H1 (cell line): ENCODE results near the gene MRTFB. TPM values are rescaled to one million over a fixed set of nuclear protein-coding genes. Genes with fewer than 3 reads are reported as not detected.

Experiments
- BACH1 ChIP-seq: IDR thresholded peaks from 2 replicates; pipeline ENCODE4 v1.6.1; 2012; ENCODE audit warnings: low read length, improper control_type of control experiment
- CHD7 ChIP-seq: fragments of 300-600 bp; sonication (generic); IDR thresholded peaks from 2 replicates; pipeline ENCODE4 v1.7.1; 2012; ENCODE audit warnings: low read length, moderate library complexity, mild to moderate bottlenecking, inconsistent platforms; ENCODE audit not compliant: insufficient replicate concordance
- TAF7 ChIP-seq: optimal IDR thresholded peaks from 2 replicates; pipeline ENCODE3; 2011; ENCODE audit warnings: low read depth, mild to moderate bottlenecking, inconsistent platforms, low read length, moderate library complexity, borderline replicate concordance
- polyA plus RNA-seq, 7 experiments: library from polyadenylated mRNA; depleted of rRNA in 3 of 7; stranded (reverse) in 5 of 7; unstranded in 2 of 7; fragments of >200 nt in 5 of 7; fragments of 200-250 nt in 2 of 7; gene quantifications; 1 replicate in 5 of 7; 2 replicates in 1 of 7; 4 replicates in 1 of 7; pipeline versions ENCODE4 v1.2.1 to v1.2.3, GENCODE V29; 2011 to 2013; ENCODE audit warnings: missing spikeins in 2 of 7, mixed read lengths in 2 of 7
- total RNA-seq: library from RNA; stranded (reverse); fragmentation: NEBNext Ultra II Directional; extraction: Animal tissue kit (Norgen Biotek cat#: 25700); gene quantifications from 2 replicates; pipeline ENCODE4 v1.2.1, GENCODE V29; 2021

The MRTFB gene
- total and polyA plus RNA-seq, 2 of the 8 experiments (the other 6 are each of a cell fraction or from before 2014, with no cell fraction given) = 13.5 to 34.9 TPM

DNA sequence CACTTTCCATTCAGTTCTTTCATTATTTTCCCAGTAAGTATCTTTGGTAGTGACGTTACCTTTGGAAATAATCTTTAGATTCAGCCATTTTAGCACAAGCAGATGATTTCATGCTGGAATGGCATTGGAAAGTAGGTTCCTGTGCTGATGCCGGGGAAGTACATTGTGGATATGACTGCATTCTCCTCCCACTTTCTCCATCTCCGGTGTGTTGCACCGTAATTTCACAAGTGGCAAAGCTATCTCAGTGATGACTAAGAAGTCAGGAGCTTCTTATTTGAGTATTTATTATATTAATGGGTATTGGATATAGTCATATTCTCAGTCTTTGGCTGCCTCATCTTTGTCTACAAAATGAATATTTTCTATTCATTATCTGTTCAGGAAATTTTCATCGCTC is 69.8 kb downstream of the MRTFB start (continued):
- no peak for TF ChIP-seq CHD7
- TF ChIP-seq TAF7 = no peak
- TF ChIP-seq BACH1 = no peak
